K562 (cell line): ENCODE results near the gene HHIPL1. TPM values are rescaled to one million over a fixed set of nuclear protein-coding genes. Genes with fewer than 3 reads are reported as not detected.

ENCODE experiments used
- ATAC-seq: fragments of 200-7000 bp; cut with Tn5 transposase; 3 replicates; pipeline ENCODE4 v1.9.1; 2020; ENCODE audit warnings: moderate library complexity
- BruUV-seq: library from RNA; stranded (reverse); fragments of 400-500 nt; replicated peaks from 2 replicates; lab custom pipeline; 2021; lab: Mats Ljungman, UMichigan
- CTCF ChIA-PET: fragments of 300-600 bp; formaldehyde crosslinking; extraction: SDS; loops from one replicate; lab custom pipeline; 2021; ENCODE audit warnings: low intra/inter-chr PET ratio; lab: Yijun Ruan, JAX
- POLR2A ChIA-PET: fragments of 300-600, 350-650 bp; sonication (Branson Sonifier 250); formaldehyde crosslinking; extraction: SDS; loops from one replicate; lab custom pipeline; 2021; ENCODE audit warnings: antibody characterized with exemption, inconsistent platforms; lab: Yijun Ruan, JAX
- DNase-seq, 4 experiments: peaks; one replicate each; pipeline versions ENCODE4 v3.0.0 to v3.0.0-alpha.2; 2011 to 2018; ENCODE audit warnings: low spot score in 3 of 4, mixed read lengths in 3 of 4; ENCODE audit errors: extremely low read depth in 1 of 4
- FAIRE-seq: peaks from 2 replicates; lab custom pipeline; 2011; peaks lifted over from hg19 to GRCh38; lab: Jason Lieb, UNC
- H2AFZ ChIP-seq: 2 replicates; pipeline ENCODE4 v1.6.0; 2011; ENCODE audit warnings: low read depth, low read length, control low read depth, inconsistent platforms
- H3K27ac ChIP-seq: fragments of 200-600 bp; 3 replicates; pipeline ENCODE4 v1.8.0; 2011; ENCODE audit warnings: low read depth, mild to moderate bottlenecking, control low read depth, inconsistent platforms, low read length, moderate library complexity, mixed read lengths; ENCODE audit errors: extremely low read depth
- H3K27me3 ChIP-seq, 2 experiments: fragments of 300-600 bp in 1 of 2; 2 replicates in 1 of 2; 3 replicates in 1 of 2; pipeline versions ENCODE4 v1.6.0 to v1.8.0; 2011; ENCODE audit warnings: inconsistent platforms in 2 of 2, low read length in 2 of 2, mild to moderate bottlenecking in 1 of 2, mixed read lengths in 1 of 2, moderate library complexity in 1 of 2; ENCODE audit not compliant: control insufficient read depth in 2 of 2, insufficient read depth in 2 of 2
- H3K36me3 ChIP-seq: fragments of 300-600 bp; 3 replicates; pipeline ENCODE4 v1.8.0; 2011; ENCODE audit warnings: mild to moderate bottlenecking, low read length, inconsistent platforms; ENCODE audit not compliant: control insufficient read depth, insufficient read depth
- H3K4me1 ChIP-seq, 2 experiments: fragments of 200-600 bp in 1 of 2; replicated peaks in 1 of 2; 2 replicates in 1 of 2; 3 replicates in 1 of 2; pipeline versions ENCODE4 v1.5.1 to v1.8.0; 2011; ENCODE audit warnings: inconsistent platforms in 2 of 2, low read length in 2 of 2, mild to moderate bottlenecking in 1 of 2, mixed read lengths in 1 of 2, moderate library complexity in 1 of 2; ENCODE audit not compliant: control insufficient read depth in 2 of 2, insufficient read depth in 2 of 2
- H3K4me2 ChIP-seq: 2 replicates; pipeline ENCODE4 v1.6.1; 2011; ENCODE audit warnings: low read length, control low read depth, inconsistent platforms, mixed read lengths; ENCODE audit not compliant: insufficient read depth
- H3K4me3 ChIP-seq: fragments of 200-600 bp; sonication (generic), shearing (Covaris generic); 2 replicates; pipeline ENCODE4 v1.5.1; 2016; ENCODE audit warnings: control low read depth, inconsistent platforms
- H3K79me2 ChIP-seq: fragments of 200-600 bp; 3 replicates; pipeline ENCODE4 v1.8.0; 2011; ENCODE audit warnings: low read length, inconsistent platforms; ENCODE audit not compliant: control insufficient read depth, insufficient read depth
- H3K9ac ChIP-seq, 2 experiments: 2 replicates each; pipeline versions ENCODE4 v1.6.0 to v1.6.1; 2011; ENCODE audit warnings: low read depth in 2 of 2, low read length in 2 of 2, control low read depth in 1 of 2, inconsistent platforms in 1 of 2, mild to moderate bottlenecking in 1 of 2, mixed read lengths in 1 of 2; ENCODE audit not compliant: insufficient read depth in 1 of 2
- H3K9me1 ChIP-seq: one replicate; pipeline ENCODE4 v1.6.0; 2011; ENCODE audit warnings: inconsistent platforms, mild to moderate bottlenecking, low read length, moderate library complexity; ENCODE audit not compliant: control insufficient read depth, insufficient read depth
- H3K9me3 ChIP-seq: replicated peaks from 2 replicates; pipeline ENCODE4 v1.5.1; 2011; ENCODE audit warnings: low read depth, low read length, inconsistent platforms; ENCODE audit not compliant: control insufficient read depth, insufficient read depth
- H4K20me1 ChIP-seq: replicated peaks from 2 replicates; pipeline ENCODE4 v1.6.1; 2011; ENCODE audit warnings: low read length, inconsistent platforms, mixed read lengths; ENCODE audit not compliant: control insufficient read depth, insufficient read depth
- CTBP1 ChIP-seq: fragments of 450-650 bp; IDR thresholded peaks from 2 replicates; pipeline ENCODE4 v1.6.1; 2016; ENCODE audit warnings: borderline replicate concordance
- GATAD2A ChIP-seq: fragments of 450-650 bp; IDR thresholded peaks from 2 replicates; pipeline ENCODE4 v1.6.1; 2017
- GTF3C2 ChIP-seq: IDR thresholded peaks from 3 replicates; pipeline ENCODE4 v1.6.1; 2011; ENCODE audit warnings: borderline replicate concordance, mild to moderate bottlenecking, moderate library complexity; ENCODE audit not compliant: insufficient read length; ENCODE audit errors: extremely low read depth
- HMGN3 ChIP-seq: IDR thresholded peaks from 2 replicates; pipeline ENCODE4 v1.6.1; 2011; ENCODE audit warnings: borderline replicate concordance, low read depth, mild to moderate bottlenecking, mixed read lengths, low read length; ENCODE audit not compliant: insufficient read length; ENCODE audit errors: extremely low read depth
- MCM3 ChIP-seq: fragments of 450-650 bp; IDR thresholded peaks from 2 replicates; pipeline ENCODE4 v1.6.1; 2016
- NFATC3 ChIP-seq: fragments of 450-650 bp; IDR thresholded peaks from 2 replicates; pipeline ENCODE4 v1.6.1; 2017; ENCODE audit warnings: mild to moderate bottlenecking
- NUFIP1 ChIP-seq: fragments of 450-650 bp; IDR thresholded peaks from 2 replicates; pipeline ENCODE4 v1.6.1; 2018; ENCODE audit not compliant: partially characterized antibody
- RAD21 ChIP-seq, 2 experiments: fragments of 250-450 bp in 1 of 2; fragments of 450-650 bp in 1 of 2; sonication (Bioruptor Pico) in 1 of 2; formaldehyde crosslinking in 1 of 2; IDR thresholded peaks in 1 of 2; conservative IDR thresholded peaks in 1 of 2; 2 replicates each; pipeline versions ENCODE4 v1.4.0 to v1.8.0; 2020 to 2022; ENCODE audit warnings: mild to moderate bottlenecking in 2 of 2, moderate library complexity in 1 of 2
- RHOXF2B ChIP-seq: fragments of 250-450 bp; sonication (Bioruptor Pico); conservative IDR thresholded peaks from 2 replicates; pipeline ENCODE4 v1.5.1; 2021
- RUNX1 ChIP-seq: sonication (generic); IDR thresholded peaks from 2 replicates; pipeline ENCODE4 v1.6.1; 2016; ENCODE audit warnings: antibody characterized with exemption, low read depth
- SAP30 ChIP-seq: fragments of 200-600 bp; sonication (generic); IDR thresholded peaks from 2 replicates; pipeline ENCODE4 v1.6.1; 2012; ENCODE audit warnings: borderline replicate concordance, low read depth, mild to moderate bottlenecking, moderate library complexity, low read length, control low read depth, inconsistent platforms; ENCODE audit not compliant: insufficient read depth, poor library complexity, severe bottlenecking
- SIN3A ChIP-seq, 2 experiments: fragments of 150-350 bp in 1 of 2; IDR thresholded peaks; 2 replicates each; pipeline ENCODE4 v1.6.1; 2011 to 2016; ENCODE audit warnings: borderline replicate concordance in 2 of 2, low read depth in 2 of 2, low read length in 2 of 2, mild to moderate bottlenecking in 2 of 2, moderate library complexity in 2 of 2; ENCODE audit not compliant: control insufficient read depth in 1 of 2
- SMC3 ChIP-seq: conservative IDR thresholded peaks from 2 replicates; pipeline ENCODE4 v1.6.1; 2011; ENCODE audit warnings: low read depth, low read length, improper control_type of control experiment; ENCODE audit not compliant: insufficient read depth
- SRSF9 ChIP-seq: fragments of 200-400 bp; formaldehyde crosslinking; IDR thresholded peaks from 2 replicates; pipeline ENCODE4 v1.6.1; 2017; ENCODE audit warnings: low read depth, low read length, borderline replicate concordance
- ZMIZ1 ChIP-seq, 2 experiments: fragments of 150-350 bp in 1 of 2; IDR thresholded peaks; 2 replicates each; pipeline ENCODE4 v1.6.1; 2012 to 2016; ENCODE audit warnings: low read depth in 2 of 2, low read length in 2 of 2, mild to moderate bottlenecking in 1 of 2, moderate library complexity in 1 of 2
- ZNF239 ChIP-seq: fragments of 250-450 bp; sonication (Bioruptor Pico); IDR thresholded peaks from 2 replicates; pipeline ENCODE4 v1.4.0; 2020; ENCODE audit warnings: mild to moderate bottlenecking
- ZNF586 ChIP-seq: fragments of 450-650 bp; formaldehyde crosslinking; conservative IDR thresholded peaks from 2 replicates; pipeline ENCODE4 v1.4.0; 2020; ENCODE audit warnings: mild to moderate bottlenecking, moderate library complexity
- WGBS: fragments of 100-300 bp; shearing (Covaris generic); methylation state at CpG from one replicate; pipeline ENCODE4 v1.1.6; 2016; ENCODE audit warnings: low coverage, mixed read lengths; ENCODE audit not compliant: insufficient coverage; ENCODE audit errors: missing lambda C conversion rate; 5-methylcytosine and 5-hydroxymethylcytosine counted together
- in situ Hi-C: fragments of 300-500 bp; cut with MboI; formaldehyde crosslinking; loops from 4 replicates; pipeline ENCODE4 v1.15.0; 2018; ENCODE audit warnings: inconsistent platforms, mixed read lengths
- intact Hi-C: fragments of 100-400 bp; cut with micrococcal nuclease; formaldehyde crosslinking; loops from 2 replicates; pipeline ENCODE4 v1.14.2; 2022
- polyA plus RNA-seq, 8 experiments: library from polyadenylated mRNA; depleted of rRNA in 4 of 8; stranded (reverse) in 5 of 8; unstranded in 3 of 8; fragments of >200 nt; fragmentation: Nextera tagmentation in 2 of 8; fragmentation: Illumina TruSeq in 1 of 8; extraction: Ambion mirVana in 2 of 8; extraction: Trizol in 1 of 8; gene quantifications; 2 replicates each; pipeline versions ENCODE4 v1.2.1 to v1.2.3, GENCODE V29; 2011 to 2014; ENCODE audit warnings: inconsistent platforms in 1 of 8, missing spikeins in 1 of 8
- total RNA-seq, 7 experiments: library from RNA; depleted of rRNA in 6 of 7; stranded (reverse); fragments of >200 nt in 6 of 7; fragmentation: Illumina TruSeq in 2 of 7; extraction: Trizol in 2 of 7; gene quantifications; 2 replicates each; pipeline versions ENCODE4 v1.2.1 to v1.2.3, GENCODE V29; 2011 to 2021; ENCODE audit warnings: low replicate concordance in 1 of 7

Gene HHIPL1
- total and polyA plus RNA-seq, 9 of the 15 experiments (the other 6 are each of a cell fraction or from before 2014, with no cell fraction given), result not detected

GRCh38 chr14:99624971-99625370 is 20.0 kb upstream of the HHIPL1 start:
- peaks cover 0 to 37% of the 10 kb centered on the region in 2 experiments; a peak in 2 of 5 replicates for H3K27me3 ChIP-seq
- in situ Hi-C loops, result no loop called here
- ATAC-seq (no peak), DNase-seq (no peak), FAIRE-seq (no peak)
- peaks cover 0 to 8% of the 10 kb centered on the region in 2 experiments; a peak in 2 of 5 replicates for H3K4me1 ChIP-seq
- H3K9ac ChIP-seq, result no peak overlapping the region
- CTCF ChIA-PET, result interaction anchor here (1.4 kb wide), 1 partner anchor 105 kb away, joined by 3 read pairs; no protein-coding TSS in a partner anchor
- no peak overlapping the region for H2AFZ ChIP-seq
- POLR2A ChIA-PET, result no interaction called here
- H3K9me3 ChIP-seq, result no peaks in the 10 kb centered on the region
- TF ChIP-seq ZNF586 (CRISPR knock-in tag), result no peak
- no peak for TF ChIP-seq RHOXF2B (CRISPR knock-in tag)
- no peak for TF ChIP-seq ZNF239 (CRISPR knock-in tag)
- TF ChIP-seq SRSF9, result no peak
- no peak for TF ChIP-seq NUFIP1
- no peak for TF ChIP-seq RAD21 (CRISPR knock-in tag; conservative IDR thresholded peaks at IDR 0.05 in 1 of 2, IDR thresholded peaks at IDR 0.05 in 1 of 2)
- no peak for TF ChIP-seq SAP30
- no peak for TF ChIP-seq MCM3
- no peak for TF ChIP-seq ZMIZ1 (IDR thresholded peaks at IDR 0.05; ENCODE audit: low read depth in 2 of 2, low read length in 2 of 2)
- no peak for TF ChIP-seq SMC3
- TF ChIP-seq RUNX1, result no peak
- TF ChIP-seq HMGN3, result no peak
- no peak for TF ChIP-seq SIN3A (IDR thresholded peaks at IDR 0.05; ENCODE audit: borderline replicate concordance in 2 of 2, control insufficient read depth in 1 of 2, low read depth in 2 of 2, low read length in 2 of 2)
- TF ChIP-seq NFATC3, result no peak
- TF ChIP-seq GATAD2A, result no peak
- TF ChIP-seq GTF3C2, result no peak
- no peak for TF ChIP-seq CTBP1
- H3K4me2 ChIP-seq, result no peak overlapping the region
- 26% methylated on average over 5 of the region's 13 CpGs for WGBS
- intact Hi-C loops, result loop anchor here (10.0 kb wide), 1 partner anchor 240 kb away; no protein-coding TSS in a partner anchor
- H3K36me3 ChIP-seq, result no peaks in the 10 kb centered on the region
- H3K27ac ChIP-seq, result no peak overlapping the region
- peaks cover 7% of the 10 kb centered on the region; the same call in 1 of the 2 replicates for H4K20me1 ChIP-seq
- no TSS peak for BruUV-seq
- H3K9me1 ChIP-seq, result no peaks in the 10 kb centered on the region
- H3K79me2 ChIP-seq, result no peaks in the 10 kb centered on the region
- H3K4me3 ChIP-seq, result no peak overlapping the region
